B cell (primary cell): ENCODE results near the gene RNF39. TPM values are rescaled to one million over a fixed set of nuclear protein-coding genes. Genes with fewer than 3 reads are reported as not detected.

Experiments
- ATAC-seq: fragments of 200-7000 bp; cut with Tn5 transposase; one replicate; pipeline ENCODE4 v1.10.0; 2021; ENCODE audit warnings: low read depth, mild to moderate bottlenecking, moderate number of reproducible peaks, moderate library complexity
- CTCF ChIA-PET: fragments of 350-600 bp; sonication (Branson Sonifier 250); formaldehyde crosslinking; loops from one replicate; lab custom pipeline; 2021; ENCODE audit warnings: antibody characterized with exemption, inconsistent platforms; lab: Charles Lee
- POLR2A ChIA-PET: fragments of 350-600 bp; sonication (Branson Sonifier 250); formaldehyde crosslinking; loops from one replicate; lab custom pipeline; 2021; ENCODE audit warnings: antibody characterized with exemption; lab: Charles Lee
- DNase-seq: peaks from one replicate; pipeline ENCODE4 v3.0.0; 2013
- H2AFZ ChIP-seq: 2 replicates; pipeline ENCODE4 v1.6.1; 2012; ENCODE audit warnings: mild to moderate bottlenecking, low read depth, low read length; ENCODE audit not compliant: insufficient read depth, poor library complexity, severe bottlenecking
- H3K27ac ChIP-seq, 2 donors: 1 replicate in 1 of 2; 2 replicates in 1 of 2; pipeline ENCODE4 v1.5.1; 2012 to 2013; ENCODE audit warnings: low read length in 2 of 2, mild to moderate bottlenecking in 2 of 2, moderate library complexity in 1 of 2
- H3K27me3 ChIP-seq, 4 experiments: fragments of 200-600 bp in 1 of 4; sonication (generic) in 1 of 4; replicated peaks in 1 of 4; 1 replicate in 2 of 4; 2 replicates in 2 of 4; pipeline versions ENCODE4 v1.6.1 to v1.7.0; 2013 to 2016; ENCODE audit warnings: low read length in 3 of 4, mild to moderate bottlenecking in 2 of 4, mixed read lengths in 1 of 4, moderate library complexity in 1 of 4; ENCODE audit not compliant: insufficient read depth in 4 of 4, control insufficient read depth in 3 of 4; ENCODE audit errors: control extremely low read depth in 1 of 4
- H3K36me3 ChIP-seq, 2 experiments: replicated peaks in 1 of 2; 1 replicate in 1 of 2; 2 replicates in 1 of 2; pipeline versions ENCODE4 v1.6.1 to v1.7.1; 2013; ENCODE audit warnings: low read length in 1 of 2; ENCODE audit not compliant: insufficient read depth in 2 of 2, control insufficient read depth in 1 of 2; ENCODE audit errors: control extremely low read depth in 1 of 2, extremely low read depth in 1 of 2
- H3K4me1 ChIP-seq, 2 donors: fragments of 200-600 bp in 1 of 2; sonication (generic) in 1 of 2; 1 replicate in 1 of 2; 2 replicates in 1 of 2; pipeline versions ENCODE4 v1.5.1 to v1.6.1; 2013 to 2017; ENCODE audit warnings: low read length in 2 of 2; ENCODE audit not compliant: control insufficient read depth in 2 of 2, insufficient read depth in 2 of 2
- H3K4me2 ChIP-seq: replicated peaks from 2 replicates; pipeline ENCODE3; 2012; ENCODE audit warnings: mild to moderate bottlenecking, low read depth, low read length; ENCODE audit not compliant: poor library complexity, severe bottlenecking
- H3K4me3 ChIP-seq, 5 experiments: fragments of 200-600 bp in 1 of 5; sonication (generic) in 1 of 5; 1 replicate in 3 of 5; 2 replicates in 2 of 5; pipeline versions ENCODE4 v1.5.1 to v1.7.0; 2011 to 2016; ENCODE audit warnings: low read length in 4 of 5, mild to moderate bottlenecking in 4 of 5, low read depth in 2 of 5, control low read depth in 1 of 5, moderate library complexity in 1 of 5; ENCODE audit not compliant: insufficient read depth in 1 of 5; ENCODE audit errors: control extremely low read depth in 1 of 5, extremely low read depth in 1 of 5
- H3K79me2 ChIP-seq: fragments of 200-600 bp; sonication (generic); one replicate; pipeline ENCODE4 v1.6.0; 2016; ENCODE audit warnings: low read length; ENCODE audit not compliant: control insufficient read depth, insufficient read depth
- H3K9ac ChIP-seq: fragments of 200-600 bp; sonication (generic); 2 replicates; pipeline ENCODE4 v1.6.1; 2017; ENCODE audit warnings: mild to moderate bottlenecking, low read length, moderate library complexity
- H3K9me3 ChIP-seq, 3 donors: one replicate each; pipeline versions ENCODE4 v1.6.1 to v1.7.1; 2013; ENCODE audit warnings: low read length in 2 of 3; ENCODE audit not compliant: control insufficient read depth in 2 of 3, insufficient read depth in 1 of 3; ENCODE audit errors: control extremely low read depth in 1 of 3
- H4K20me1 ChIP-seq: 2 replicates; pipeline ENCODE4 v1.6.0; 2012; ENCODE audit warnings: mild to moderate bottlenecking, low read length; ENCODE audit not compliant: insufficient read depth, control insufficient read depth, poor library complexity, severe bottlenecking
- H3K27ac Mint-ChIP-seq: one replicate; pipeline ENCODE4 v1.8.0; 2021; ENCODE audit warnings: mixed read lengths
- H3K27me3 Mint-ChIP-seq: one replicate; pipeline ENCODE4 v1.8.0; 2021; ENCODE audit warnings: mixed read lengths
- H3K4me1 Mint-ChIP-seq: one replicate; pipeline ENCODE4 v1.8.0; 2021; ENCODE audit warnings: mixed read lengths
- H3K4me3 Mint-ChIP-seq: one replicate; pipeline ENCODE4 v1.8.0; 2021; ENCODE audit warnings: mixed read lengths
- H3K9me3 Mint-ChIP-seq: one replicate; pipeline ENCODE4 v1.8.0; 2022; ENCODE audit warnings: mixed read lengths; ENCODE audit not compliant: insufficient read depth
- CTCF ChIP-seq: fragments of 200-600 bp; IDR thresholded peaks from one replicate; pipeline ENCODE4 v1.8.0; 2022; ENCODE audit warnings: antibody characterized with exemption, mild to moderate bottlenecking
- EZH2 ChIP-seq: IDR thresholded peaks from 2 replicates; pipeline ENCODE4 v1.6.1; 2012; ENCODE audit warnings: borderline replicate concordance, low read depth, mild to moderate bottlenecking, moderate library complexity, low read length; ENCODE audit not compliant: insufficient read depth, poor library complexity, severe bottlenecking
- WGBS: methylation state at CpG from one replicate; pipeline ENCODE4 v1.1.5; 2013; ENCODE audit warnings: missing lambda C conversion rate; ENCODE audit not compliant: insufficient coverage; 5-methylcytosine and 5-hydroxymethylcytosine counted together
- intact Hi-C: fragments of 100-400 bp; cut with micrococcal nuclease; formaldehyde crosslinking; loops from one replicate; pipeline ENCODE4 v1.10.0; 2022
- polyA plus RNA-seq: library from polyadenylated mRNA; depleted of rRNA; stranded (reverse); fragments of >200 nt; gene quantifications from 2 replicates; pipeline ENCODE4 v1.2.3, GENCODE V29; 2012
- total RNA-seq, 2 donors: library from RNA; stranded (reverse); fragments of 120-200 nt in 1 of 2; gene quantifications; 1 replicate in 1 of 2; 2 replicates in 1 of 2; pipeline versions ENCODE4 v1.2.3 to v1.2.4, GENCODE V29; 2013 to 2022

RNF39 gene
- total and polyA plus RNA-seq, 2 donors (not counting 1 experiment from before 2014, with no cell fraction given), result not detected

DNA sequence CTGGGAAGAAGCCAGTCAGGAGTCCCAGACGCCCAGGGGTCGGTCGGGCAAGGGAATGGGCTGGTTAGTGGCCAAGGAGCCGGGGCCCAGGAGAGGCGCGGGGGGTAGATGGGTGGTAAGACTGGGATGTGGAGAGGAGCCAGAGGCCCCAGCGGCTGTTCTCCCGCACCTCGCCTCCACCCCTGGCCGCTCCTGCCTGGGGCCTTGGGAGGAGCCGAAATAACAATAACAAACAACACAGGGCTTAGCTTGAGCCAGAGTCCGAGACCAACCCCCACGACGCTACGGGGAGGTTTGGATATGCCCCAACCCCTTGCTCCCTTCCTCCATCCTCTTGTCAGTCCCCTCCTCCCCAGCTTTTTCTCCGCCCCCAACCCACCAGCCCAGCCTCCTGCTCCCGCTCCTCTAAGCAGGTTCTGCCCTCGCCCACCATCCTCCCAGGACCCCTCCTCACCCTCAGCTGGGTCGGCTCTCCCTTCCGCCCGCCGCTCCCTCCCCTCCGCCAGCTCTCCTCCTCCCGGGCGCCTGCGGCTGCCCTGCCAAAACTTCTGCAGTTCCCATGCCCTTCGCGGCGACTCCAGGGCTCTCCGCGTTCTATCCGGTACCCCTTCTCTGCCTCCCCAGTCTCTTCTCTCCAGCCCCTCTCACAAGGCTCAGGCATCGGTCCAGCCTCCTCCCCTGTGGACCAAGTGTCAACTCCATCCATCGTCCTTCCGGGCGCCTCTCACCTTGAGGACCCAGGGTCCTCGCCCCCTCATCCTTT is 1.1 kb downstream of the RNF39 start:
- WGBS, result 19% methylated on average over 36 of the region's 37 CpGs
- DNase-seq (peak; percentile 29), ATAC-seq (no peak)
- Histone ChIP-seq H3K4me2 (peak overlapping the region; percentile 64), H3K36me3 (peaks cover 0 to 8% of the 10 kb centered on the region in 2 experiments), H4K20me1 (peaks cover 15% of the 10 kb centered on the region), H3K79me2 (no peaks in the 10 kb centered on the region), H3K27me3 (peaks cover 0 to 76% (median 50%) of the 10 kb centered on the region in 4 experiments), H3K9me3 (peaks cover 0 to 20% (median 0%) of the 10 kb centered on the region in 3 donors), H3K4me3 (peak overlapping the region in 1 of 5 experiments; percentile 29), H3K9ac (no peak overlapping the region), H3K4me1 (peaks cover 30 to 32% of the 10 kb centered on the region in 2 donors), H2AFZ (peak overlapping the region; percentile 35), H3K27ac (no peak overlapping the region)
- TF ChIP-seq EZH2, result peak; percentile 71
- no peak for TF ChIP-seq CTCF
- Mint-ChIP-seq H3K27me3 (peaks cover 79% of the 10 kb centered on the region), H3K4me1 (peaks cover 31% of the 10 kb centered on the region), H3K27ac (no peak overlapping the region), H3K9me3 (no peaks in the 10 kb centered on the region), H3K4me3 (peak overlapping the region; percentile 55)
- intact Hi-C loops, result no loop called here
- ChIA-PET POLR2A (no interaction called here), CTCF (interaction anchor here (0.6 to 1.9 kb wide), 2 partner anchors 14 to 212 kb away, joined by 4 to 7 read pairs; partner anchors contain the start of gene POLR1H)
